Thyroid gland (tissue), 4 donors: Measurements from ENCODE around the gene SERPINA9.

Source experiments
- POLR2A ChIP-seq, 2 donors: fragments of 450-650 bp; IDR thresholded peaks; one replicate each; pipeline ENCODE4 v1.6.1; 2017; ENCODE audit warnings: antibody characterized with exemption in 2 of 2, mild to moderate bottlenecking in 2 of 2, moderate library complexity in 1 of 2
- TF ChIP-seq, protein P1 (sequence below), 6 experiments: fragments of 200-600 bp in 3 of 6; fragments of 450-650 bp in 3 of 6; sonication (generic) in 3 of 6; IDR thresholded peaks; one replicate each; pipeline ENCODE4 v1.5.1; 2016 to 2019; ENCODE audit warnings: antibody characterized with exemption in 6 of 6, mild to moderate bottlenecking in 2 of 6, inconsistent platforms in 1 of 6, moderate library complexity in 1 of 6

DNA sequence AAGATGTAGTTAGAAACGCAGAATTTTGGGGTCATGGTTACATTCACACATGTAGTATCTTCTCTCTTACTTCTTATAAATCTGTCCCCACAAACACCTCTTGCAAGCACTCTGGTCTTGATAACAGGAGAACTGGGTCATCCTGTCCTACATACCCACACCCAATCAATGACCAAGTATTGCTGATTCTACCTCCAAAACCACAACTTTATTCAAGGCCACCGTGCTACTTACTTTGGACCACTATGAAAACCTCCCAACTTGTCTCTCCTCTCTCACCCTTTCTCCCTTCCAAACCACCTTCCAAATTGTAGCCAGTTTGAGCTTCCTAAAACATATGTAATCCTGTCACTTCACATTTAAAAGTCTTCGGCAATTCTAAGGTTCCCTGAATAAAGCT, 28.8 kb downstream of the SERPINA9 start:
- TF ChIP-seq, protein P1, sequence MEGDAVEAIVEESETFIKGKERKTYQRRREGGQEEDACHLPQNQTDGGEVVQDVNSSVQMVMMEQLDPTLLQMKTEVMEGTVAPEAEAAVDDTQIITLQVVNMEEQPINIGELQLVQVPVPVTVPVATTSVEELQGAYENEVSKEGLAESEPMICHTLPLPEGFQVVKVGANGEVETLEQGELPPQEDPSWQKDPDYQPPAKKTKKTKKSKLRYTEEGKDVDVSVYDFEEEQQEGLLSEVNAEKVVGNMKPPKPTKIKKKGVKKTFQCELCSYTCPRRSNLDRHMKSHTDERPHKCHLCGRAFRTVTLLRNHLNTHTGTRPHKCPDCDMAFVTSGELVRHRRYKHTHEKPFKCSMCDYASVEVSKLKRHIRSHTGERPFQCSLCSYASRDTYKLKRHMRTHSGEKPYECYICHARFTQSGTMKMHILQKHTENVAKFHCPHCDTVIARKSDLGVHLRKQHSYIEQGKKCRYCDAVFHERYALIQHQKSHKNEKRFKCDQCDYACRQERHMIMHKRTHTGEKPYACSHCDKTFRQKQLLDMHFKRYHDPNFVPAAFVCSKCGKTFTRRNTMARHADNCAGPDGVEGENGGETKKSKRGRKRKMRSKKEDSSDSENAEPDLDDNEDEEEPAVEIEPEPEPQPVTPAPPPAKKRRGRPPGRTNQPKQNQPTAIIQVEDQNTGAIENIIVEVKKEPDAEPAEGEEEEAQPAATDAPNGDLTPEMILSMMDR (IDR thresholded peaks at IDR 0.05): no peak
- TF ChIP-seq POLR2A (IDR thresholded peaks at IDR 0.05): no peak
